HepG2 (cell line): ENCODE measurements around the gene FSCN2. TPM values are rescaled to one million over a fixed set of nuclear protein-coding genes. Genes with fewer than 3 reads are reported as not detected.

Source experiments
- CREB3 ChIP-seq: sonication (generic); formaldehyde crosslinking; IDR thresholded peaks from 2 replicates; pipeline ENCODE4 v1.5.0; 2020; ENCODE audit warnings: missing genetic modification reagents
- DZIP1 ChIP-seq: sonication (generic); formaldehyde crosslinking; IDR thresholded peaks from 2 replicates; pipeline ENCODE4 v1.5.0; 2020; ENCODE audit warnings: mild to moderate bottlenecking, missing genetic modification reagents
- ELF4 ChIP-seq: sonication (generic); formaldehyde crosslinking; IDR thresholded peaks from 2 replicates; pipeline ENCODE4 v1.5.0; 2020; ENCODE audit warnings: missing genetic modification reagents, mild to moderate bottlenecking, moderate library complexity, borderline replicate concordance
- GMEB1 ChIP-seq: sonication (generic); formaldehyde crosslinking; IDR thresholded peaks from 2 replicates; pipeline ENCODE4 v1.5.1; 2020; ENCODE audit warnings: missing genetic modification reagents, mild to moderate bottlenecking, borderline replicate concordance
- HNRNPK ChIP-seq: fragments of 200-400 bp; formaldehyde crosslinking; IDR thresholded peaks from 2 replicates; pipeline ENCODE4 v1.6.1; 2018; ENCODE audit warnings: low read length, low read depth, moderate library complexity, mild to moderate bottlenecking; ENCODE audit not compliant: poor library complexity, severe bottlenecking
- KLF16 ChIP-seq, 2 experiments: sonication (generic) in 1 of 2; formaldehyde crosslinking in 1 of 2; IDR thresholded peaks; 2 replicates each; pipeline versions ENCODE4 v1.6.1 to v1.8.0; 2016 to 2023; ENCODE audit warnings: missing genetic modification reagents in 2 of 2, missing compliant biosample characterization in 1 of 2
- PRDM10 ChIP-seq: sonication (generic); formaldehyde crosslinking; IDR thresholded peaks from 2 replicates; pipeline ENCODE4 v1.4.0; 2020; ENCODE audit warnings: low read depth, missing genetic modification reagents
- ZBTB8A ChIP-seq: sonication (generic); formaldehyde crosslinking; IDR thresholded peaks from 2 replicates; pipeline ENCODE4 v1.4.0; 2020; ENCODE audit warnings: mild to moderate bottlenecking, low read depth, missing genetic modification reagents, borderline replicate concordance
- ZNF205 ChIP-seq: IDR thresholded peaks from 2 replicates; pipeline ENCODE4 v1.6.1; 2018; ENCODE audit warnings: missing biosample characterization, missing genetic modification reagents
- ZNF274 ChIP-seq: sonication (generic); formaldehyde crosslinking; IDR thresholded peaks from 2 replicates; pipeline ENCODE4 v1.5.1; 2020; ENCODE audit warnings: mild to moderate bottlenecking, missing genetic modification reagents
- ZNF362 ChIP-seq: sonication (generic); formaldehyde crosslinking; IDR thresholded peaks from 2 replicates; pipeline ENCODE4 v1.4.0; 2020; ENCODE audit warnings: missing genetic modification reagents, mild to moderate bottlenecking, borderline replicate concordance
- ZNF484 ChIP-seq: sonication (generic); formaldehyde crosslinking; IDR thresholded peaks from 2 replicates; pipeline ENCODE4 v1.5.1; 2020; ENCODE audit warnings: mild to moderate bottlenecking, low read depth, missing genetic modification reagents, borderline replicate concordance
- ZNF556 ChIP-seq: sonication (generic); formaldehyde crosslinking; IDR thresholded peaks from 2 replicates; pipeline ENCODE4 v1.4.0; 2020; ENCODE audit warnings: mild to moderate bottlenecking, missing genetic modification reagents, borderline replicate concordance
- ZNF589 ChIP-seq: sonication (generic); formaldehyde crosslinking; conservative IDR thresholded peaks from 2 replicates; pipeline ENCODE4 v1.8.0; 2022; ENCODE audit warnings: mild to moderate bottlenecking, moderate library complexity, missing genetic modification reagents
- ZNF660 ChIP-seq: sonication (generic); formaldehyde crosslinking; IDR thresholded peaks from 2 replicates; pipeline ENCODE4 v1.5.1; 2020; ENCODE audit warnings: mild to moderate bottlenecking, low read depth, missing genetic modification reagents, borderline replicate concordance
- ZNF792 ChIP-seq: IDR thresholded peaks from 2 replicates; pipeline ENCODE4 v1.6.1; 2016
- ZNF850 ChIP-seq: sonication (generic); formaldehyde crosslinking; conservative IDR thresholded peaks from 2 replicates; pipeline ENCODE4 v1.9.0; 2021; ENCODE audit warnings: mild to moderate bottlenecking, missing genetic modification reagents
- polyA plus RNA-seq, 8 experiments: library from polyadenylated mRNA; depleted of rRNA in 3 of 8; stranded (reverse) in 7 of 8; unstranded in 1 of 8; fragments of >200 nt; fragmentation: Illumina TruSeq in 4 of 8; extraction: Trizol in 4 of 8; gene quantifications; 2 replicates each; pipeline versions ENCODE4 v1.2.1 to v1.2.3, GENCODE V29; 2011 to 2016; ENCODE audit warnings: low read depth in 4 of 8, missing spikeins in 1 of 8, mixed read lengths in 1 of 8; ENCODE audit not compliant: insufficient read depth in 1 of 8
- total RNA-seq, 5 experiments: library from RNA; depleted of rRNA; stranded (reverse); fragments of >200 nt; fragmentation: Illumina TruSeq; extraction: Trizol; gene quantifications; 2 replicates each; pipeline ENCODE4 v1.2.3, GENCODE V29; 2016; ENCODE audit warnings: low read depth in 1 of 5

Gene FSCN2
- total and polyA plus RNA-seq, 2 of the 13 experiments (the other 11 are each of a cell fraction or from before 2014, with no cell fraction given) = 0.09 TPM; not detected in 1

- TF ChIP-seq GMEB1 (CRISPR knock-in tag) (no peak; the same call in 1 of the 2 replicates), ZNF660 (CRISPR knock-in tag) (no peak), ZNF205 (CRISPR knock-in tag) (0 out of 2 replicates have a peak, but pooled peaks have one; percentile 18), PRDM10 (peak; percentile 44; the same call in 1 of the 2 replicates), ZNF274 (CRISPR knock-in tag) (no peak), ZNF556 (peak; percentile 53; the same call in 1 of the 2 replicates), ZNF792 (CRISPR knock-in tag) (no peak), KLF16 (CRISPR knock-in tag; IDR thresholded peaks at IDR 0.05) (peak in 1 of 2 experiments; percentile 66; a peak in 2 of 4 replicates), CREB3 (CRISPR knock-in tag) (0 out of 2 replicates have a peak, but pooled peaks have one; percentile 28), HNRNPK (peak; percentile 24), ZNF850 (CRISPR knock-in tag) (peak; percentile 35; the same call in 1 of the 2 replicates), ZNF362 (CRISPR knock-in tag) (no peak), ZNF589 (CRISPR knock-in tag) (no peak), DZIP1 (CRISPR knock-in tag) (0 out of 2 replicates have a peak, but pooled peaks have one; percentile 76), ZNF484 (CRISPR knock-in tag) (no peak), ZBTB8A (CRISPR knock-in tag) (peak; percentile 61; the same call in 1 of the 2 replicates), ELF4 (CRISPR knock-in tag) (no peak)
Observed at GRCh38 chr17:81513753-81514488, 14.3 kb upstream of the FSCN2 start (continued).
